Brain microvascular endothelial cell (primary cell): ENCODE measurements around the gene NUCB1.
"Not testable (repeated sequence)": the region's sequence is repeated elsewhere in the genome, so short reads cannot be mapped to it uniquely, and the experiment has no call there.

Experiments used
- DNase-seq: peaks from one replicate; pipeline ENCODE4 v3.0.0-alpha.2; 2020
- H3K27ac ChIP-seq: fragments of 250-450 bp; sonication (Bioruptor Pico); 2 replicates; pipeline ENCODE4 v1.5.1; 2020; ENCODE audit warnings: mild to moderate bottlenecking, moderate library complexity
- H3K27me3 ChIP-seq: fragments of 250-450 bp; sonication (Bioruptor Pico); replicated peaks from 2 replicates; pipeline ENCODE4 v1.5.1; 2020; ENCODE audit warnings: mild to moderate bottlenecking
- H3K36me3 ChIP-seq: fragments of 250-450 bp; sonication (Bioruptor Pico); replicated peaks from 2 replicates; pipeline ENCODE4 v1.5.1; 2020; ENCODE audit warnings: mild to moderate bottlenecking
- H3K4me3 ChIP-seq: 2 replicates; pipeline ENCODE4 v1.5.1; 2011; ENCODE audit warnings: low read depth, mild to moderate bottlenecking, control low read depth, low read length, moderate library complexity
- CTCF ChIP-seq: IDR thresholded peaks from 2 replicates; pipeline ENCODE4 v1.5.1; 2011; ENCODE audit warnings: low read depth, mild to moderate bottlenecking, moderate library complexity, low read length, control low read depth, inconsistent platforms; ENCODE audit errors: missing control alignments
- in situ Hi-C: cut with HindIII; loops from 2 replicates; pipeline ENCODE4 v1.10.0; 2017; ENCODE audit warnings: low sequenced_read_pairs, low pct_ligation_motif_present

Gene NUCB1

GRCh38 chr19:48897181-48897580 is 2.9 kb upstream of the NUCB1 start:
- no peak for DNase-seq

GRCh38 chr19:48899386-48899749 is 744 bp upstream of the NUCB1 start:
- in situ Hi-C loops, DNase-seq, H3K27ac ChIP-seq, H3K27me3 ChIP-seq, H3K36me3 ChIP-seq: not testable (repeated sequence)
- peak overlapping the region; percentile 93 for H3K4me3 ChIP-seq

More at GRCh38 chr19:48897181-48897580, 2.9 kb upstream of the NUCB1 start:
- Histone ChIP-seq H3K4me3 (no peak overlapping the region), H3K36me3 (no peaks in the 10 kb centered on the region), H3K27me3 (no peaks in the 10 kb centered on the region), H3K27ac (no peak overlapping the region)
- in situ Hi-C loops = no loop called here
- no peak for TF ChIP-seq CTCF

- TF ChIP-seq CTCF = no peak
- H3K27me3 ChIP-seq = no peaks in the 10 kb centered on the region
- in situ Hi-C loops = no loop called here
- peaks cover 5% of the 10 kb centered on the region for H3K36me3 ChIP-seq
- peak overlapping the region; percentile 53 for H3K27ac ChIP-seq
- DNase-seq = no peak
- H3K4me3 ChIP-seq = peak overlapping the region; percentile 93
Measured at GRCh38 chr19:48900477-48901406, 630 bp downstream of the NUCB1 start.

- DNase-seq, H3K36me3 ChIP-seq, H3K27ac ChIP-seq, in situ Hi-C loops, H3K27me3 ChIP-seq, H3K4me3 ChIP-seq: not testable (repeated sequence)
Measured at GRCh38 chr19:48902291-48902690, 2.2 kb downstream of the NUCB1 start.

GRCh38 chr19:48903788-48904187 is 3.7 kb downstream of the NUCB1 start:
- H3K27me3 ChIP-seq, H3K4me3 ChIP-seq, H3K27ac ChIP-seq, DNase-seq, in situ Hi-C loops: not testable (repeated sequence)
- peaks cover 18% of the 10 kb centered on the region for H3K36me3 ChIP-seq

- no peak for DNase-seq
Measured at GRCh38 chr19:48905664-48906063, 5.6 kb downstream of the NUCB1 start.

GRCh38 chr19:48906324-48906723 is 6.2 kb downstream of the NUCB1 start:
- in situ Hi-C loops = no loop called here
- Histone ChIP-seq H3K4me3 (no peak overlapping the region), H3K27ac (no peak overlapping the region), H3K36me3 (peaks cover 28% of the 10 kb centered on the region), H3K27me3 (no peaks in the 10 kb centered on the region)
- TF ChIP-seq CTCF = no peak
- no peak for DNase-seq

More at GRCh38 chr19:48905664-48906063, 5.6 kb downstream of the NUCB1 start:
- Histone ChIP-seq H3K4me3 (no peak overlapping the region), H3K36me3 (peaks cover 28% of the 10 kb centered on the region), H3K27me3 (no peaks in the 10 kb centered on the region), H3K27ac (no peak overlapping the region)
- TF ChIP-seq CTCF = no peak
- in situ Hi-C loops = no loop called here
